Neural cell (in vitro differentiated cells): Measurements from ENCODE around the gene TMEM121.
"Not testable (repeated sequence)": the region's sequence is repeated elsewhere in the genome, so short reads cannot be mapped to it uniquely, and the experiment has no call there.

Experiments
- CTCF ChIP-seq: fragments of 450-650 bp; IDR thresholded peaks from 2 replicates; pipeline ENCODE4 v1.5.1; 2014; ENCODE audit warnings: antibody characterized with exemption, mild to moderate bottlenecking, moderate library complexity; ENCODE audit not compliant: poor library complexity, severe bottlenecking
- EP300 ChIP-seq: fragments of 450-650 bp; conservative IDR thresholded peaks from 2 replicates; pipeline ENCODE4 v1.6.1; 2014; ENCODE audit warnings: antibody characterized with exemption, mild to moderate bottlenecking, moderate library complexity; ENCODE audit not compliant: poor library complexity, severe bottlenecking
- EZH2 ChIP-seq: fragments of 200-600, 300-800 bp; shearing (Covaris generic), sonication (generic); IDR thresholded peaks from 2 replicates; pipeline ENCODE4 v1.6.1; 2014; ENCODE audit warnings: antibody characterized with exemption, low read length, borderline replicate concordance, mild to moderate bottlenecking; ENCODE audit not compliant: insufficient read depth, poor library complexity, severe bottlenecking
- MXI1 ChIP-seq: fragments of 450-650 bp; conservative IDR thresholded peaks from 2 replicates; pipeline ENCODE4 v1.6.1; 2014; ENCODE audit warnings: antibody characterized with exemption, mild to moderate bottlenecking; ENCODE audit not compliant: poor library complexity, severe bottlenecking
- RAD21 ChIP-seq: fragments of 450-650 bp; conservative IDR thresholded peaks from 2 replicates; pipeline ENCODE4 v1.6.1; 2014; ENCODE audit warnings: antibody characterized with exemption, mild to moderate bottlenecking, moderate library complexity
- TAF1 ChIP-seq: IDR thresholded peaks from 2 replicates; pipeline ENCODE4 v1.6.1; 2012; ENCODE audit warnings: low read depth

- TF ChIP-seq CTCF, MXI1, TAF1, EP300, EZH2, RAD21: not testable (repeated sequence)
Measured at GRCh38 chr14:105564536-105564935, 38.2 kb downstream of the TMEM121 start.
